Esophagus muscularis mucosa (tissue), 3 donors: Measurements from ENCODE around the gene THSD7A.

ENCODE experiments used
- CTCF ChIP-seq, 3 experiments: fragments of 200-600 bp in 2 of 3; fragments of 450-650 bp in 1 of 3; sonication (generic) in 2 of 3; IDR thresholded peaks; one replicate each; pipeline ENCODE4 v1.5.1; 2017 to 2019; ENCODE audit warnings: antibody characterized with exemption in 3 of 3, mild to moderate bottlenecking in 2 of 3, moderate library complexity in 1 of 3
- POLR2A ChIP-seq: fragments of 450-650 bp; IDR thresholded peaks from one replicate; pipeline ENCODE4 v1.6.1; 2017; ENCODE audit warnings: antibody characterized with exemption, moderate library complexity, mild to moderate bottlenecking, low read depth

- no peak for TF ChIP-seq CTCF (IDR thresholded peaks at IDR 0.05)
- no peak for TF ChIP-seq POLR2A
Observed at GRCh38 chr7:11591055-11591633, 240.9 kb downstream of the THSD7A start.
